CD14-positive monocyte (primary cell): ENCODE data around the gene CEP85L. TPM values are rescaled to one million over a fixed set of nuclear protein-coding genes. Genes with fewer than 3 reads are reported as not detected.
A peak's percentile ranks its signal among the peaks of the same experiment; 100 is the strongest.

Experiments used
- DNase-seq, 3 donors: peaks; one replicate each; pipeline ENCODE4 v3.0.0-alpha.2; 2011 to 2022
- H2AFZ ChIP-seq: 2 replicates; pipeline ENCODE4 v1.6.0; 2012; ENCODE audit warnings: mild to moderate bottlenecking, low read depth, low read length, inconsistent platforms; ENCODE audit not compliant: insufficient read depth, poor library complexity, severe bottlenecking
- H3K27ac ChIP-seq, 2 donors: 1 replicate in 1 of 2; 2 replicates in 1 of 2; pipeline ENCODE4 v1.5.1; 2012 to 2013; ENCODE audit warnings: low read length in 2 of 2, control low read depth in 1 of 2, inconsistent platforms in 1 of 2, low read depth in 1 of 2, mild to moderate bottlenecking in 1 of 2
- H3K27me3 ChIP-seq, 2 donors: one replicate each; pipeline versions ENCODE4 v1.6.0 to v1.6.1; 2011 to 2013; ENCODE audit warnings: low read length in 2 of 2; ENCODE audit not compliant: control insufficient read depth in 2 of 2, insufficient read depth in 2 of 2
- H3K36me3 ChIP-seq, 2 donors: replicated peaks in 1 of 2; 1 replicate in 1 of 2; 2 replicates in 1 of 2; pipeline versions ENCODE4 v1.5.1 to v1.6.1; 2012 to 2013; ENCODE audit warnings: low read length in 2 of 2, control low read depth in 1 of 2, inconsistent platforms in 1 of 2, mild to moderate bottlenecking in 1 of 2; ENCODE audit not compliant: insufficient read depth in 2 of 2, control insufficient read depth in 1 of 2
- H3K4me1 ChIP-seq, 2 donors: 1 replicate in 1 of 2; 2 replicates in 1 of 2; pipeline versions ENCODE4 v1.5.1 to v1.6.1; 2012 to 2013; ENCODE audit warnings: low read length in 2 of 2, control low read depth in 1 of 2, inconsistent platforms in 1 of 2, mild to moderate bottlenecking in 1 of 2, moderate library complexity in 1 of 2; ENCODE audit not compliant: insufficient read depth in 2 of 2, control insufficient read depth in 1 of 2
- H3K4me2 ChIP-seq: replicated peaks from 2 replicates; pipeline ENCODE3; 2012; ENCODE audit warnings: low read length, moderate library complexity, mild to moderate bottlenecking; ENCODE audit not compliant: poor library complexity, severe bottlenecking; ENCODE audit errors: extremely low read depth
- H3K4me3 ChIP-seq, 3 experiments: fragments of 200-600 bp in 1 of 3; sonication (generic) in 1 of 3; replicated peaks in 1 of 3; 1 replicate in 2 of 3; 2 replicates in 1 of 3; pipeline ENCODE4 v1.5.1; 2011 to 2013; ENCODE audit warnings: low read length in 3 of 3, mild to moderate bottlenecking in 3 of 3, control low read depth in 2 of 3, low read depth in 2 of 3, inconsistent platforms in 1 of 3, moderate library complexity in 1 of 3
- H3K79me2 ChIP-seq: 2 replicates; pipeline ENCODE4 v1.6.0; 2012; ENCODE audit warnings: mild to moderate bottlenecking, control low read depth, inconsistent platforms, low read length, moderate library complexity; ENCODE audit not compliant: insufficient read depth
- H3K9ac ChIP-seq: 2 replicates; pipeline ENCODE4 v1.6.0; 2017; ENCODE audit warnings: low read length, mild to moderate bottlenecking; ENCODE audit not compliant: insufficient read depth, poor library complexity, severe bottlenecking
- H3K9me3 ChIP-seq, 2 donors: replicated peaks in 1 of 2; 1 replicate in 1 of 2; 2 replicates in 1 of 2; pipeline versions ENCODE4 v1.5.1 to v1.6.1; 2012 to 2013; ENCODE audit warnings: low read length in 2 of 2, control low read depth in 1 of 2; ENCODE audit not compliant: control insufficient read depth in 1 of 2, insufficient read depth in 1 of 2
- H4K20me1 ChIP-seq: 2 replicates; pipeline ENCODE4 v1.6.0; 2012; ENCODE audit warnings: mild to moderate bottlenecking, low read length, control low read depth, moderate library complexity; ENCODE audit not compliant: insufficient read depth
- H3K27ac Mint-ChIP-seq, 7 donors: one replicate each; pipeline ENCODE4 v1.8.0; 2020; ENCODE audit warnings: mild to moderate bottlenecking in 7 of 7, mixed read lengths in 7 of 7, moderate library complexity in 6 of 7, inconsistent platforms in 2 of 7
- H3K27me3 Mint-ChIP-seq, 3 donors: one replicate each; pipeline ENCODE4 v1.8.0; 2021 to 2022; ENCODE audit warnings: low read depth in 3 of 3, mild to moderate bottlenecking in 3 of 3, mixed read lengths in 3 of 3, moderate library complexity in 3 of 3, inconsistent platforms in 1 of 3
- H3K36me3 Mint-ChIP-seq, 2 donors: one replicate each; pipeline ENCODE4 v1.8.0; 2020; ENCODE audit warnings: mixed read lengths in 2 of 2, inconsistent platforms in 1 of 2, mild to moderate bottlenecking in 1 of 2
- H3K4me1 Mint-ChIP-seq: one replicate; pipeline ENCODE4 v1.8.0; 2020; ENCODE audit warnings: mild to moderate bottlenecking, mixed read lengths
- H3K4me3 Mint-ChIP-seq, 2 donors: one replicate each; pipeline ENCODE4 v1.8.0; 2020; ENCODE audit warnings: mild to moderate bottlenecking in 2 of 2, mixed read lengths in 2 of 2, moderate library complexity in 1 of 2
- H3K9me3 Mint-ChIP-seq, 7 donors: one replicate each; pipeline ENCODE4 v1.8.0; 2020 to 2022; ENCODE audit warnings: mixed read lengths in 7 of 7, mild to moderate bottlenecking in 6 of 7, moderate library complexity in 6 of 7, inconsistent platforms in 2 of 7
- WGBS: methylation state at CpG from one replicate; pipeline ENCODE4 v1.1.5; 2013; ENCODE audit warnings: missing lambda C conversion rate; ENCODE audit not compliant: insufficient coverage; 5-methylcytosine and 5-hydroxymethylcytosine counted together
- intact Hi-C, 2 donors: fragments of 100-400 bp; cut with micrococcal nuclease; formaldehyde crosslinking; loops; one replicate each; pipeline versions ENCODE4 v1.15.0 to v1.15.1; 2023
- polyA plus RNA-seq, 3 donors: library from polyadenylated mRNA; depleted of rRNA in 1 of 3; unstranded in 2 of 3; stranded (reverse) in 1 of 3; fragments of 300-500 nt in 2 of 3; fragments of >200 nt in 1 of 3; fragmentation: Illumina TruSeq in 2 of 3; gene quantifications; 1 replicate in 2 of 3; 2 replicates in 1 of 3; pipeline ENCODE4 v1.2.3, GENCODE V29; 2012 to 2021
- TF ChIP-seq, protein P1 (sequence below): fragments of 200-600 bp; IDR thresholded peaks from one replicate; pipeline ENCODE4 v1.8.0; 2022; ENCODE audit warnings: antibody characterized with exemption, mild to moderate bottlenecking

The CEP85L gene
- polyA plus RNA-seq, 3 donors = 14.9 to 38.3 (median 19.6) TPM

DNA sequence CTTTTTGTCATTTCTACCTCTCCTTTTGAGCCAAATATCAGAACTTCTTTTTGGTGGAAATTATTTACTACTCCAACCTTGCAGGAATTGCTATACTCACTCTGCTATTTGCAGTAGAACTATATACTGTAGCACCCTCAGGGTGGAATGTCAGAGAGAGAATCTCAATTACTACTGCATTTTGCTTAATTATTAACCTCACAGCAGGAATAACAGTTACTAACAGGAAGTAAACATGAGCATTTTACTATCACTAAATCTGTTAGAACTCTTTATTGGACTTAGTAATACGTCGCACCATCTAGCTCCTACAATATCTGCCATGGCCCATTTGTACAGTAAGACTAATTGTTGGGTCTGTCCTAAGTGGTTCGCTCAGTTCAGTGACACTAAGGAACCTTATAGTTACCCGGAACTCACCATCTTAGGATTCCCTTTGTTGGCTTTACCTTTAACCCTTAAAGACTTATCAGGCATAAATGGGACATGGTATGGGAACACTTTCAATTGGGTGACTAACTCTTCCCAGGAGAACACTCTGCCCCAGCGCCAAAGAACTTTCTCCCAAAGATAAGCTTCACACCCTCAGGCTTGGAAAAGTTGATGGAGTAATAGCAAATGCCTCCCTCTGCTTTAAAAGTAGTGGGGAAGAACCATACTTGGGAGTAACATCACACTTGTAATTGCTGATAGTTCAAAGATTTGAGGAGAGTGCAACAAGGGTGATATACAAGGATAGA is 64.5 kb downstream of the CEP85L start:
- peaks cover 11 to 13% of the 10 kb centered on the region in 2 donors for H3K36me3 Mint-ChIP-seq
- intact Hi-C loops = loop anchor here in 1 of 2 donors (10.0 kb wide), 1 partner anchor 1142 kb away; no protein-coding TSS in a partner anchor
- no peak overlapping the region for H3K4me2 ChIP-seq
- no peak overlapping the region for H3K27ac ChIP-seq
- no peak overlapping the region for H3K9ac ChIP-seq
- no peak overlapping the region for H3K4me3 ChIP-seq
- H2AFZ ChIP-seq = no peak overlapping the region
- no peaks in the 10 kb centered on the region for H3K27me3 ChIP-seq
- WGBS = no CpG with 5 or more reads among the region's 5 CpGs
- no peak overlapping the region for H3K4me3 Mint-ChIP-seq
- H3K9me3 Mint-ChIP-seq = peaks cover 0 to 5% (median 0%) of the 10 kb centered on the region in 7 donors
- DNase-seq = no peak
- H4K20me1 ChIP-seq = peaks cover 100% of the 10 kb centered on the region
- no peaks in the 10 kb centered on the region for H3K36me3 ChIP-seq
- H3K27ac Mint-ChIP-seq = no peak overlapping the region
- H3K9me3 ChIP-seq = no peaks in the 10 kb centered on the region
- TF ChIP-seq, protein P1, sequence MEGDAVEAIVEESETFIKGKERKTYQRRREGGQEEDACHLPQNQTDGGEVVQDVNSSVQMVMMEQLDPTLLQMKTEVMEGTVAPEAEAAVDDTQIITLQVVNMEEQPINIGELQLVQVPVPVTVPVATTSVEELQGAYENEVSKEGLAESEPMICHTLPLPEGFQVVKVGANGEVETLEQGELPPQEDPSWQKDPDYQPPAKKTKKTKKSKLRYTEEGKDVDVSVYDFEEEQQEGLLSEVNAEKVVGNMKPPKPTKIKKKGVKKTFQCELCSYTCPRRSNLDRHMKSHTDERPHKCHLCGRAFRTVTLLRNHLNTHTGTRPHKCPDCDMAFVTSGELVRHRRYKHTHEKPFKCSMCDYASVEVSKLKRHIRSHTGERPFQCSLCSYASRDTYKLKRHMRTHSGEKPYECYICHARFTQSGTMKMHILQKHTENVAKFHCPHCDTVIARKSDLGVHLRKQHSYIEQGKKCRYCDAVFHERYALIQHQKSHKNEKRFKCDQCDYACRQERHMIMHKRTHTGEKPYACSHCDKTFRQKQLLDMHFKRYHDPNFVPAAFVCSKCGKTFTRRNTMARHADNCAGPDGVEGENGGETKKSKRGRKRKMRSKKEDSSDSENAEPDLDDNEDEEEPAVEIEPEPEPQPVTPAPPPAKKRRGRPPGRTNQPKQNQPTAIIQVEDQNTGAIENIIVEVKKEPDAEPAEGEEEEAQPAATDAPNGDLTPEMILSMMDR = no peak
- H3K4me1 Mint-ChIP-seq = peaks cover 11% of the 10 kb centered on the region
- peaks cover 0 to 2% (median 0%) of the 10 kb centered on the region in 3 donors for H3K27me3 Mint-ChIP-seq
- H3K4me1 ChIP-seq = peaks cover 11 to 12% of the 10 kb centered on the region in 2 donors
- peaks cover 39% of the 10 kb centered on the region for H3K79me2 ChIP-seq

- TF ChIP-seq, protein P1 = no peak
- no peak overlapping the region for H2AFZ ChIP-seq
- H3K4me3 ChIP-seq = no peak overlapping the region
- peaks cover 3% of the 10 kb centered on the region in 2 donors for H3K9me3 ChIP-seq
- H3K36me3 ChIP-seq = no peaks in the 10 kb centered on the region
- peaks cover 100% of the 10 kb centered on the region for H4K20me1 ChIP-seq
- H3K27ac Mint-ChIP-seq = peak overlapping the region in 1 of 7 donors; percentile 23
- WGBS = 93% methylated on average over 3 of the region's 5 CpGs
- intact Hi-C loops = loop anchor here in 1 of 2 donors (10.0 kb wide), 1 partner anchor 1140 kb away; no protein-coding TSS in a partner anchor
- no peak for DNase-seq
- H3K27me3 ChIP-seq = no peaks in the 10 kb centered on the region
- no peak overlapping the region for H3K27ac ChIP-seq
- H3K4me2 ChIP-seq = no peak overlapping the region
- peaks cover 11 to 12% of the 10 kb centered on the region in 2 donors for H3K36me3 Mint-ChIP-seq
- H3K4me1 Mint-ChIP-seq = peaks cover 28% of the 10 kb centered on the region
- peaks cover 1 to 11% (median 6%) of the 10 kb centered on the region in 7 donors for H3K9me3 Mint-ChIP-seq
- no peak overlapping the region for H3K9ac ChIP-seq
- H3K4me3 Mint-ChIP-seq = no peak overlapping the region
- peaks cover 46% of the 10 kb centered on the region for H3K79me2 ChIP-seq
- peaks cover 0 to 2% (median 0%) of the 10 kb centered on the region in 3 donors for H3K27me3 Mint-ChIP-seq
- peaks cover 28% of the 10 kb centered on the region in 2 donors for H3K4me1 ChIP-seq
These were observed 66.5 kb downstream of the CEP85L start for GRCh38 chr6:118584911-118585310.
